HepG2 (cell line): ENCODE measurements around the gene ANO3. TPM values are rescaled to one million over a fixed set of nuclear protein-coding genes. Genes with fewer than 3 reads are reported as not detected.

Source experiments
- ATAC-seq: fragments of 200-7000 bp; cut with Tn5 transposase; 3 replicates; pipeline ENCODE4 v1.9.1; 2020; ENCODE audit warnings: mild to moderate bottlenecking, moderate library complexity
- BruUV-seq: library from RNA; stranded (reverse); fragments of 400-500 nt; replicated peaks from 2 replicates; lab custom pipeline; 2021; lab: Mats Ljungman, UMichigan
- CTCF ChIA-PET: fragments of 300-600 bp; formaldehyde crosslinking; extraction: SDS; loops from one replicate; lab custom pipeline; 2021; ENCODE audit warnings: low total read pairs, inconsistent platforms, low intra/inter-chr PET ratio; lab: Yijun Ruan, JAX
- POLR2A ChIA-PET: fragments of 350-600 bp; sonication (Branson Sonifier 250); formaldehyde crosslinking; loops from one replicate; lab custom pipeline; 2020; ENCODE audit warnings: antibody characterized with exemption, inconsistent platforms; lab: Yijun Ruan, JAX
- DNase-seq: peaks from one replicate; pipeline ENCODE4 v3.0.0-alpha.2; 2015; ENCODE audit warnings: low spot score
- FAIRE-seq: peaks from 3 replicates; lab custom pipeline; 2011; peaks lifted over from hg19 to GRCh38; lab: Jason Lieb, UNC
- H2AFZ ChIP-seq: one replicate; pipeline ENCODE4 v1.6.1; 2011; ENCODE audit warnings: low read length, inconsistent platforms
- H3K27ac ChIP-seq: fragments of 300-600 bp; 3 replicates; pipeline ENCODE4 v1.8.0; 2011; ENCODE audit warnings: mixed run types, mild to moderate bottlenecking, mixed read lengths, low read length, inconsistent platforms; ENCODE audit not compliant: insufficient read depth; ENCODE audit errors: extremely low read length
- H3K27me3 ChIP-seq, 2 experiments: fragments of 200-600 bp in 1 of 2; 2 replicates in 1 of 2; 3 replicates in 1 of 2; pipeline versions ENCODE4 v1.6.0 to v1.8.0; 2011; ENCODE audit warnings: low read length in 2 of 2, mild to moderate bottlenecking in 2 of 2, moderate library complexity in 2 of 2, inconsistent platforms in 1 of 2; ENCODE audit not compliant: insufficient read depth in 2 of 2, control insufficient read depth in 1 of 2
- H3K36me3 ChIP-seq, 2 experiments: fragments of 200-600 bp in 1 of 2; replicated peaks in 1 of 2; 2 replicates in 1 of 2; 3 replicates in 1 of 2; pipeline versions ENCODE4 v1.5.1 to v1.8.0; 2011; ENCODE audit warnings: low read length in 2 of 2, inconsistent platforms in 1 of 2; ENCODE audit not compliant: insufficient read depth in 2 of 2, control insufficient read depth in 1 of 2
- H3K4me1 ChIP-seq: 2 replicates; pipeline ENCODE4 v1.5.1; 2012; ENCODE audit warnings: low read length, inconsistent platforms; ENCODE audit not compliant: insufficient read depth
- H3K4me2 ChIP-seq: 2 replicates; pipeline ENCODE4 v1.6.0; 2011; ENCODE audit warnings: low read depth, low read length, inconsistent platforms
- H3K4me3 ChIP-seq, 3 experiments: fragments of 200-600 bp in 1 of 3; sonication (generic), shearing (Covaris generic) in 1 of 3; replicated peaks in 1 of 3; 2 replicates each; pipeline ENCODE4 v1.5.1; 2011 to 2016; ENCODE audit warnings: low read length in 3 of 3, inconsistent platforms in 2 of 3, low read depth in 2 of 3, mild to moderate bottlenecking in 2 of 3, control low read depth in 1 of 3, mixed read lengths in 1 of 3; ENCODE audit not compliant: insufficient read depth in 1 of 3
- H3K79me2 ChIP-seq: one replicate; pipeline ENCODE4 v1.6.1; 2011; ENCODE audit warnings: low read length, inconsistent platforms; ENCODE audit not compliant: insufficient read depth
- H3K9ac ChIP-seq: 2 replicates; pipeline ENCODE4 v1.6.0; 2011; ENCODE audit warnings: mild to moderate bottlenecking, low read depth, low read length, inconsistent platforms; ENCODE audit not compliant: insufficient read depth
- H3K9me3 ChIP-seq: 2 replicates; pipeline ENCODE4 v1.5.1; 2012; ENCODE audit warnings: mild to moderate bottlenecking, low read length
- H4K20me1 ChIP-seq: 2 replicates; pipeline ENCODE4 v1.6.0; 2011; ENCODE audit warnings: inconsistent platforms, mild to moderate bottlenecking, low read length, moderate library complexity; ENCODE audit not compliant: insufficient read depth
- ETV5 ChIP-seq: IDR thresholded peaks from 2 replicates; pipeline ENCODE4 v1.6.1; 2018; ENCODE audit warnings: missing biosample characterization, missing genetic modification reagents, inconsistent platforms, borderline replicate concordance
- GATAD2A ChIP-seq: IDR thresholded peaks from 2 replicates; pipeline ENCODE4 v1.6.1; 2016
- HNRNPK ChIP-seq: fragments of 200-400 bp; formaldehyde crosslinking; IDR thresholded peaks from 2 replicates; pipeline ENCODE4 v1.6.1; 2018; ENCODE audit warnings: low read length, low read depth, moderate library complexity, mild to moderate bottlenecking; ENCODE audit not compliant: poor library complexity, severe bottlenecking
- ISX ChIP-seq: sonication (generic); formaldehyde crosslinking; conservative IDR thresholded peaks from 2 replicates; pipeline ENCODE4 v1.5.0; 2020; ENCODE audit warnings: missing genetic modification reagents
- KDM4B ChIP-seq: sonication (generic); formaldehyde crosslinking; IDR thresholded peaks from 2 replicates; pipeline ENCODE4 v1.4.0; 2020; ENCODE audit warnings: missing genetic modification reagents
- KMT2A ChIP-seq: sonication (generic); formaldehyde crosslinking; IDR thresholded peaks from 2 replicates; pipeline ENCODE4 v1.4.0; 2020; ENCODE audit warnings: missing genetic modification reagents
- PRPF4 ChIP-seq: fragments of 200-400 bp; formaldehyde crosslinking; IDR thresholded peaks from 2 replicates; pipeline ENCODE4 v1.6.1; 2016; ENCODE audit warnings: low read length, low read depth; ENCODE audit not compliant: poor library complexity, severe bottlenecking
- SAP130 ChIP-seq: IDR thresholded peaks from 2 replicates; pipeline ENCODE4 v1.6.1; 2016; ENCODE audit warnings: low read depth
- SMYD3 ChIP-seq: sonication (generic); formaldehyde crosslinking; IDR thresholded peaks from 2 replicates; pipeline ENCODE4 v1.8.1; 2023; ENCODE audit warnings: mild to moderate bottlenecking, missing genetic modification reagents
- TRIM24 ChIP-seq: sonication (generic); formaldehyde crosslinking; IDR thresholded peaks from 2 replicates; pipeline ENCODE4 v1.8.0; 2022; ENCODE audit warnings: mild to moderate bottlenecking, missing genetic modification reagents
- TSC22D2 ChIP-seq: sonication (generic); formaldehyde crosslinking; IDR thresholded peaks from 2 replicates; pipeline ENCODE4 v1.5.1; 2020; ENCODE audit warnings: missing genetic modification reagents, mild to moderate bottlenecking, borderline replicate concordance
- ZNF3 ChIP-seq: IDR thresholded peaks from 2 replicates; pipeline ENCODE4 v1.7.0; 2017; ENCODE audit warnings: inconsistent platforms
- ZNF354B ChIP-seq: sonication (generic); formaldehyde crosslinking; IDR thresholded peaks from 2 replicates; pipeline ENCODE4 v1.8.0; 2022; ENCODE audit warnings: mild to moderate bottlenecking, missing genetic modification reagents
- ZNF550 ChIP-seq: sonication (generic); formaldehyde crosslinking; IDR thresholded peaks from 2 replicates; pipeline ENCODE4 v1.4.0; 2020; ENCODE audit warnings: mild to moderate bottlenecking, missing genetic modification reagents, borderline replicate concordance
- ZNF615 ChIP-seq: sonication (generic); formaldehyde crosslinking; IDR thresholded peaks from 2 replicates; pipeline ENCODE4 v1.5.0; 2020; ENCODE audit warnings: mild to moderate bottlenecking, missing genetic modification reagents, borderline replicate concordance
- ZNF616 ChIP-seq: sonication (generic); formaldehyde crosslinking; IDR thresholded peaks from 2 replicates; pipeline ENCODE4 v1.5.0; 2020; ENCODE audit warnings: low read depth, mild to moderate bottlenecking, missing genetic modification reagents
- ZNF691 ChIP-seq: sonication (generic); formaldehyde crosslinking; IDR thresholded peaks from 2 replicates; pipeline ENCODE4 v1.4.0; 2020; ENCODE audit warnings: missing genetic modification reagents, low read depth, mild to moderate bottlenecking, borderline replicate concordance
- WGBS: methylation state at CpG from one replicate; pipeline ENCODE4 v1.1.6; 2017; ENCODE audit warnings: low lambda C conversion rate; 5-methylcytosine and 5-hydroxymethylcytosine counted together
- in situ Hi-C: cut with HindIII; loops from 2 replicates; pipeline ENCODE4 v1.10.0; 2017; ENCODE audit warnings: low pct_unique_long_range_greater_than_20kb; ENCODE audit not compliant: extremely low pct_ligation_motif_present
- intact Hi-C: fragments of 100-400 bp; cut with micrococcal nuclease; formaldehyde crosslinking; loops from one replicate; pipeline ENCODE4 v1.10.0; 2022; ENCODE audit not compliant: unreplicated experiment
- polyA plus RNA-seq, 8 experiments: library from polyadenylated mRNA; depleted of rRNA in 3 of 8; stranded (reverse) in 7 of 8; unstranded in 1 of 8; fragments of >200 nt; fragmentation: Illumina TruSeq in 4 of 8; extraction: Trizol in 4 of 8; gene quantifications; 2 replicates each; pipeline versions ENCODE4 v1.2.1 to v1.2.3, GENCODE V29; 2011 to 2016; ENCODE audit warnings: low read depth in 4 of 8, missing spikeins in 1 of 8, mixed read lengths in 1 of 8; ENCODE audit not compliant: insufficient read depth in 1 of 8
- total RNA-seq, 5 experiments: library from RNA; depleted of rRNA; stranded (reverse); fragments of >200 nt; fragmentation: Illumina TruSeq; extraction: Trizol; gene quantifications; 2 replicates each; pipeline ENCODE4 v1.2.3, GENCODE V29; 2016; ENCODE audit warnings: low read depth in 1 of 5
- TF ChIP-seq, protein P1 (sequence below): IDR thresholded peaks from 2 replicates; pipeline ENCODE4 v1.6.1; 2012; ENCODE audit warnings: low read depth, low read length, improper control_type of control experiment
- TF ChIP-seq, protein P2 (sequence below): sonication (generic); formaldehyde crosslinking; IDR thresholded peaks from 2 replicates; pipeline ENCODE4 v1.9.0; 2021; ENCODE audit warnings: missing genetic modification reagents, borderline replicate concordance
- TF ChIP-seq, protein P3 (sequence below): sonication (generic); formaldehyde crosslinking; IDR thresholded peaks from 2 replicates; pipeline ENCODE4 v1.8.1; 2023; ENCODE audit warnings: mild to moderate bottlenecking, moderate library complexity, missing genetic modification reagents

ANO3 gene
- total and polyA plus RNA-seq, 2 of the 13 experiments (the other 11 are each of a cell fraction or from before 2014, with no cell fraction given): 0.17 to 0.44 TPM

- TF ChIP-seq KDM4B (CRISPR knock-in tag): no peak
- TF ChIP-seq, protein P1, sequence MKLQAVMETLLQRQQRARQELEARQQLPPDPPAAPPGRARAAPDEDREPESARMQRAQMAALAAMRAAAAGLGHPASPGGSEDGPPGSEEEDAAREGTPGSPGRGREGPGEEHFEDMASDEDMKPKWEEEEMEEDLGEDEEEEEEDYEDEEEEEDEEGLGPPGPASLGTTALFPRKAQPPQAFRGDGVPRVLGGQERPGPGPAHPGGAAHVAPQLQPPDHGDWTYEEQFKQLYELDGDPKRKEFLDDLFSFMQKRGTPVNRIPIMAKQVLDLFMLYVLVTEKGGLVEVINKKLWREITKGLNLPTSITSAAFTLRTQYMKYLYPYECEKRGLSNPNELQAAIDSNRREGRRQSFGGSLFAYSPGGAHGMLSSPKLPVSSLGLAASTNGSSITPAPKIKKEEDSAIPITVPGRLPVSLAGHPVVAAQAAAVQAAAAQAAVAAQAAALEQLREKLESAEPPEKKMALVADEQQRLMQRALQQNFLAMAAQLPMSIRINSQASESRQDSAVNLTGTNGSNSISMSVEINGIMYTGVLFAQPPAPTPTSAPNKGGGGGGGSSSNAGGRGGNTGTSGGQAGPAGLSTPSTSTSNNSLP: no peak
- TF ChIP-seq ZNF3 (CRISPR knock-in tag): no peak
- no peak for TF ChIP-seq TSC22D2 (CRISPR knock-in tag)
- no peak for TF ChIP-seq HNRNPK
- no peak for TF ChIP-seq PRPF4
- no peak for TF ChIP-seq SAP130 (CRISPR knock-in tag)
- TF ChIP-seq, protein P2, sequence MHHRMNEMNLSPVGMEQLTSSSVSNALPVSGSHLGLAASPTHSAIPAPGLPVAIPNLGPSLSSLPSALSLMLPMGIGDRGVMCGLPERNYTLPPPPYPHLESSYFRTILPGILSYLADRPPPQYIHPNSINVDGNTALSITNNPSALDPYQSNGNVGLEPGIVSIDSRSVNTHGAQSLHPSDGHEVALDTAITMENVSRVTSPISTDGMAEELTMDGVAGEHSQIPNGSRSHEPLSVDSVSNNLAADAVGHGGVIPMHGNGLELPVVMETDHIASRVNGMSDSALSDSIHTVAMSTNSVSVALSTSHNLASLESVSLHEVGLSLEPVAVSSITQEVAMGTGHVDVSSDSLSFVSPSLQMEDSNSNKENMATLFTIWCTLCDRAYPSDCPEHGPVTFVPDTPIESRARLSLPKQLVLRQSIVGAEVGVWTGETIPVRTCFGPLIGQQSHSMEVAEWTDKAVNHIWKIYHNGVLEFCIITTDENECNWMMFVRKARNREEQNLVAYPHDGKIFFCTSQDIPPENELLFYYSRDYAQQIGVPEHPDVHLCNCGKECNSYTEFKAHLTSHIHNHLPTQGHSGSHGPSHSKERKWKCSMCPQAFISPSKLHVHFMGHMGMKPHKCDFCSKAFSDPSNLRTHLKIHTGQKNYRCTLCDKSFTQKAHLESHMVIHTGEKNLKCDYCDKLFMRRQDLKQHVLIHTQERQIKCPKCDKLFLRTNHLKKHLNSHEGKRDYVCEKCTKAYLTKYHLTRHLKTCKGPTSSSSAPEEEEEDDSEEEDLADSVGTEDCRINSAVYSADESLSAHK (CRISPR knock-in tag): no peak
- TF ChIP-seq ETV5 (CRISPR knock-in tag): no peak
- no peak for TF ChIP-seq GATAD2A (CRISPR knock-in tag)
- TF ChIP-seq, all 625 proteins: peak for 0
Measured at GRCh38 chr11:26558190-26558589, 226.3 kb downstream of the ANO3 start (continued).

DNA sequence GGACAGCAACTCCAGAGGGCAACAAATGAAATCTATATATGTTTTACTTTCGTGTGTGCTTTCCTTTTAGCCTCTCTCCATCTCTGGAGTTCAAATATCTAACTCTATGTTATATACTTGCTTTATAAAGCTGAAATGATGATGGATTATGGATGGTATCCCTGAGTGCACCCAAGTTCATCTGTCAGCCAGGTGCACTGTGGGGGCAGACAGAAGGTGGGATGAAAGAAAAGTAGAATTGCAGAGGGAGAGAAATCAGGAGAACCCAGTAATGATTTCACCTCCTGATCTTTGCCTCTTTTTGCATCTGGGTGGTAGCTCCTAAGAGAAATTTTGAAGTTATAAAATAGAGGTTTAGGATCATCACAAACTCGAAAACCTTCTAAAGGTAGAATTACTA lies 237.7 kb downstream of the ANO3 start:
- H3K27ac ChIP-seq: no peak overlapping the region
- POLR2A ChIA-PET: no interaction called here
- 21% methylated on average over 2 of the region's 2 CpGs for WGBS
- no peaks in the 10 kb centered on the region for H3K9me3 ChIP-seq
- no peak overlapping the region for H3K9ac ChIP-seq
- H3K4me2 ChIP-seq: no peak overlapping the region
- no peak overlapping the region for H3K4me3 ChIP-seq
- ATAC-seq (no peak), FAIRE-seq (no peak), DNase-seq (no peak)
- H3K79me2 ChIP-seq: no peaks in the 10 kb centered on the region
- no TSS peak for BruUV-seq
- H3K27me3 ChIP-seq: no peaks in the 10 kb centered on the region
- CTCF ChIA-PET: no interaction called here
- H3K36me3 ChIP-seq: no peaks in the 10 kb centered on the region
- in situ Hi-C loops: no loop called here
- no peaks in the 10 kb centered on the region for H4K20me1 ChIP-seq
- no peak overlapping the region for H2AFZ ChIP-seq
- no peaks in the 10 kb centered on the region for H3K4me1 ChIP-seq
- intact Hi-C loops: no loop called here
- no peak for TF ChIP-seq ZNF616
- TF ChIP-seq ZNF354B (CRISPR knock-in tag): no peak
- no peak for TF ChIP-seq KMT2A (CRISPR knock-in tag)
- TF ChIP-seq SMYD3: no peak
- TF ChIP-seq TRIM24 (CRISPR knock-in tag): no peak
- TF ChIP-seq, protein P3, sequence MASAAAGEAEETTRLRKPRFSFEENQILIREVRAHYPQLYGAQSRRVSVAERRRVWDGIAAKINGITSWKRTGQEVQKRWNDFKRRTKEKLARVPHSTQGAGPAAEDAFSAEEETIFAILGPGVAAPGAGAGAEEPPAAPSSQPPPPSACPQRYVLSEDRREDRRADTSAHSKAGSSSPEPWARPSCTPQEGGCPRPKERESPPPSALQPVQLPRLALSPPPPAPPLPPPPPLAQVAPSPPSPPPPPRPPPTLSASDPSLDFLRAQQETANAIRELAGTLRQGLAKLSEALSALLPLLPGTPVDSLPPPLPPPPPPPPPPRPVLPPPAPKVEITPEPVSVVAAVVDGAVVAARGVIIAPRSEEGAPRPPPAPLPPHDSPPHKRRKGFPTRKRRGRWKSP (CRISPR knock-in tag): no peak
- TF ChIP-seq ZNF615: no peak
- no peak for TF ChIP-seq ZNF691 (CRISPR knock-in tag)
- TF ChIP-seq ISX (CRISPR knock-in tag): no peak
- TF ChIP-seq ZNF550: no peak
